ENCODE results near the gene FABP7. TPM values are rescaled to one million over a fixed set of nuclear protein-coding genes. Genes with fewer than 3 reads are reported as not detected.

Gene FABP7
- not detected for total RNA-seq
- long read RNA-seq = 0 reads

GRCh38 chr6:122779667-122780066 lies at the start of gene FABP7:
Gene FABP7 (plus strand): TSS chr6:122779716. CDS start chr6:122779795, 79 bp downstream.
- Histone ChIP-seq H3K4me3 (no peak within 1 kb of the TSS), H3K27me3 (ENCODE audit: low read depth) (peaks cover 27% of the 10 kb centered on the region), H3K4me1 (no peaks in the 10 kb centered on the region), H3K36me3 (no peaks in the 10 kb centered on the region), H3K27ac (replicated peaks) (no peak within 1 kb of the TSS), H3K9me3 (replicated peaks) (no peaks in the 10 kb centered on the region)
- TF ChIP-seq CTCF (IDR thresholded peaks at IDR 0.05; ENCODE audit: borderline replicate concordance) = no peak
- no peak for DNase-seq
- intact Hi-C loops (cut with micrococcal nuclease) = no loop called here

- Histone ChIP-seq H3K36me3 (no peaks in the 10 kb centered on the region), H3K4me3 (no peak overlapping the region), H3K27me3 (ENCODE audit: low read depth) (peaks cover 40% of the 10 kb centered on the region), H3K9me3 (replicated peaks) (no peaks in the 10 kb centered on the region), H3K27ac (replicated peaks) (no peak overlapping the region), H3K4me1 (no peaks in the 10 kb centered on the region)
- TF ChIP-seq CTCF (IDR thresholded peaks at IDR 0.05; ENCODE audit: borderline replicate concordance) = no peak
- no peak for DNase-seq
- intact Hi-C loops (cut with micrococcal nuclease) = loop anchor here (5.0 kb wide), 1 partner anchor 107 kb away; no protein-coding TSS in a partner anchor
Measured at GRCh38 chr6:122730334-122730733, 49.2 kb upstream of the FABP7 start.

GRCh38 chr6:122730775-122731386 lies 48.6 kb upstream of the FABP7 start:
- peak; percentile 86 for TF ChIP-seq CTCF (IDR thresholded peaks at IDR 0.05; ENCODE audit: borderline replicate concordance)

GRCh38 chr6:122733259-122733658 lies 46.3 kb upstream of the FABP7 start:
- no peak overlapping the region for H3K4me3 ChIP-seq
- TF ChIP-seq CTCF (IDR thresholded peaks at IDR 0.05; ENCODE audit: borderline replicate concordance) = no peak
- H3K4me1 ChIP-seq = no peaks in the 10 kb centered on the region

More at GRCh38 chr6:122730775-122731386, 48.6 kb upstream of the FABP7 start:
- Histone ChIP-seq H3K9me3 (replicated peaks) (no peaks in the 10 kb centered on the region), H3K27ac (replicated peaks) (no peak overlapping the region), H3K4me1 (no peaks in the 10 kb centered on the region), H3K36me3 (no peaks in the 10 kb centered on the region), H3K4me3 (no peak overlapping the region), H3K27me3 (ENCODE audit: low read depth) (peaks cover 38% of the 10 kb centered on the region)
- intact Hi-C loops (cut with micrococcal nuclease) = loop anchor here (5.0 kb wide), 1 partner anchor 106 kb away; no protein-coding TSS in a partner anchor
- no peak for DNase-seq

GRCh38 chr6:122734529-122735395 lies 44.8 kb upstream of the FABP7 start:
- no peaks in the 10 kb centered on the region for H3K36me3 ChIP-seq
- no peaks in the 10 kb centered on the region for H3K4me1 ChIP-seq
- no peak for DNase-seq
- H3K9me3 ChIP-seq (replicated peaks) = no peaks in the 10 kb centered on the region
- TF ChIP-seq CTCF (IDR thresholded peaks at IDR 0.05; ENCODE audit: borderline replicate concordance) = no peak
- H3K27me3 ChIP-seq (ENCODE audit: low read depth) = peaks cover 26% of the 10 kb centered on the region
- intact Hi-C loops (cut with micrococcal nuclease) = loop anchor here (5.0 kb wide), 1 partner anchor 103 kb away; no protein-coding TSS in a partner anchor
- H3K4me3 ChIP-seq = no peak overlapping the region
- no peak overlapping the region for H3K27ac ChIP-seq (replicated peaks)

More at GRCh38 chr6:122733259-122733658, 46.3 kb upstream of the FABP7 start:
- H3K9me3 ChIP-seq (replicated peaks) = no peaks in the 10 kb centered on the region
- H3K27ac ChIP-seq (replicated peaks) = no peak overlapping the region
- intact Hi-C loops (cut with micrococcal nuclease) = loop anchor here (5.0 kb wide), 1 partner anchor 104 kb away; no protein-coding TSS in a partner anchor
- DNase-seq = no peak
- H3K27me3 ChIP-seq (ENCODE audit: low read depth) = peaks cover 24% of the 10 kb centered on the region
- no peaks in the 10 kb centered on the region for H3K36me3 ChIP-seq
